ENCODE measurements around the gene BRD4.

- TF ChIP-seq CHD2 (IDR thresholded peaks at IDR 0.05; ENCODE audit: low read length, partially characterized antibody): no peak
- no peak for TF ChIP-seq CTCF (IDR thresholded peaks at IDR 0.05)
- TF ChIP-seq POLR2A (IDR thresholded peaks at IDR 0.05; ENCODE audit: low read length): no peak
- TF ChIP-seq RFX5 (IDR thresholded peaks at IDR 0.05): no peak
These were observed 133.2 kb downstream of the BRD4 start for GRCh38 chr19:15198951-15199660.

Measured in A549 (cell line).